ENCODE data around the gene CYP4F8.

The CYP4F8 gene

GRCh38 chr19:15639596-15639995 is 24.6 kb downstream of the CYP4F8 start:
- TF ChIP-seq, protein P1, sequence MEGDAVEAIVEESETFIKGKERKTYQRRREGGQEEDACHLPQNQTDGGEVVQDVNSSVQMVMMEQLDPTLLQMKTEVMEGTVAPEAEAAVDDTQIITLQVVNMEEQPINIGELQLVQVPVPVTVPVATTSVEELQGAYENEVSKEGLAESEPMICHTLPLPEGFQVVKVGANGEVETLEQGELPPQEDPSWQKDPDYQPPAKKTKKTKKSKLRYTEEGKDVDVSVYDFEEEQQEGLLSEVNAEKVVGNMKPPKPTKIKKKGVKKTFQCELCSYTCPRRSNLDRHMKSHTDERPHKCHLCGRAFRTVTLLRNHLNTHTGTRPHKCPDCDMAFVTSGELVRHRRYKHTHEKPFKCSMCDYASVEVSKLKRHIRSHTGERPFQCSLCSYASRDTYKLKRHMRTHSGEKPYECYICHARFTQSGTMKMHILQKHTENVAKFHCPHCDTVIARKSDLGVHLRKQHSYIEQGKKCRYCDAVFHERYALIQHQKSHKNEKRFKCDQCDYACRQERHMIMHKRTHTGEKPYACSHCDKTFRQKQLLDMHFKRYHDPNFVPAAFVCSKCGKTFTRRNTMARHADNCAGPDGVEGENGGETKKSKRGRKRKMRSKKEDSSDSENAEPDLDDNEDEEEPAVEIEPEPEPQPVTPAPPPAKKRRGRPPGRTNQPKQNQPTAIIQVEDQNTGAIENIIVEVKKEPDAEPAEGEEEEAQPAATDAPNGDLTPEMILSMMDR (conservative IDR thresholded peaks at IDR 0.05; ENCODE audit: control insufficient read depth, insufficient read depth, low read depth, low read length): no peak
- no peak overlapping the region for H3K4me3 ChIP-seq (ENCODE audit: control insufficient read depth, low read depth, low read length)
- no peak for DNase-seq (ENCODE audit: low read depth)

DNA sequence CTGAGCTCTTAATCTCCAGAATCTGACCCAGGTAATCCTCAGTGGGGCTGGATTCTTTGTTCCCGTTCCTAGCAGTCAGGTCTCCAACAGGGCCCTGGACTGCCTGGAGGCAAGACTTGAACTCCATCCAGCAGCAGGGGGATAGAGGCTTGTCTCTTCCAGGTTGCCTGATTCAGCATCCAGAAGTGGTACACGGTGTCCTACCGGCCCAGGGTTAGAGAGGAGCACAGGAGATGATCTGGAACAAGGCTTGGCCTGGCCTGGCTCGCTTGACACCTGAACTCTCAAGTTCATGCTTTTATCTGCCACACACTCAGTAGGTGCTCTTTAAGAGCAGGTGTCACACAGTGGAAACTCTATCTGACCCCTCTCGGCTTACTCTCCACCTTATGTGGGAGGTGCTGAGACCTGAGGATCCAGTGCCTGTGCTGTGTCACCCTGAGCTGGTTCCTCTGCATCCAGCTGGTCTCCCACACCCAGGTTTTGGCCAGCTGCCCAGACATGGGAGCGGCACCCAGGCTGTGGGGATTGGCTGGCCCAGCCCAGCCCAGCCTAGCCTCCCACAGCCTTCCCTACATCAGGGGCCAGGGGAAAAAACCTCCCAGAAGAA is 25.4 kb downstream of the CYP4F8 start, which contains the start of gene CYP4F3:
Gene CYP4F3 (plus strand): TSS at position 604 of the 610 bp plus-strand sequence. CDS start 519 bp downstream, outside the sequence.
- no peak within 1 kb of the TSS for H3K4me3 ChIP-seq (ENCODE audit: control insufficient read depth, low read depth, low read length)
- TF ChIP-seq, protein P1 (conservative IDR thresholded peaks at IDR 0.05; ENCODE audit: control insufficient read depth, insufficient read depth, low read depth, low read length): no peak
- no peak for DNase-seq (ENCODE audit: low read depth)

GRCh38 chr19:15640904-15641597 is 26.0 kb downstream of the CYP4F8 start:
- H3K4me3 ChIP-seq (ENCODE audit: control insufficient read depth, low read depth, low read length): no peak overlapping the region
- TF ChIP-seq, protein P1 (conservative IDR thresholded peaks at IDR 0.05; ENCODE audit: control insufficient read depth, insufficient read depth, low read depth, low read length): no peak
- no peak for DNase-seq (ENCODE audit: low read depth)

DNA sequence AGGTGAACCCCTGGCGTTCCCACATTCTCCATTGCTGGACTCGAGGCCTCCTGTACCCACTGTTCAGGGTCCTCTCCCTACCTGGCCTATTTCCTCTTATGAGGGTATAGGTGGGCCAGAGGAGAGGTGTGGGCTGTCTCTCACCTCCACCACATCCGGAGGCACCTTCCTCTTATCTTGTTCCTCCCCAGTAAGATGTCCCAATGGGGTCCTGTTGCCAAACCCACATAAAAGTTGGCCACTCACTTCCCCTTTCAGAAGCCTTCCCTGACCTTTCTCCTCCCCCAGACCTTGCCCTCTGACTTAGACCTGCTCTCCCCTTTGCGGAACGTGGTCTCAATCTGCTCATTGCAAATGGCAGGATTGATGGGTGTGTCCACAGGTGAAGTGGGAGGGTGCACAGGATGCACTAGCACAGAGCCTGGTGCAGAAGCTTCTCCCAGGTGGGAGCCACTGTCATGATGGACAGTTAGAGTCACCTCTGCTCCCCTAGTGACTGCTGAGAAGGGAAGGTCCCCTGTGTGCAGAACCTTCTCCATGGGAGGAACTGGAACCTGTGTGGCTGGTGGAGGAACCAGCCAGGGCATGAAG is 27.0 kb downstream of the CYP4F8 start:
- TF ChIP-seq, protein P1 (conservative IDR thresholded peaks at IDR 0.05; ENCODE audit: control insufficient read depth, insufficient read depth, low read depth, low read length): no peak
- DNase-seq (ENCODE audit: low read depth): no peak
- no peak overlapping the region for H3K4me3 ChIP-seq (ENCODE audit: control insufficient read depth, low read depth, low read length)

DNA sequence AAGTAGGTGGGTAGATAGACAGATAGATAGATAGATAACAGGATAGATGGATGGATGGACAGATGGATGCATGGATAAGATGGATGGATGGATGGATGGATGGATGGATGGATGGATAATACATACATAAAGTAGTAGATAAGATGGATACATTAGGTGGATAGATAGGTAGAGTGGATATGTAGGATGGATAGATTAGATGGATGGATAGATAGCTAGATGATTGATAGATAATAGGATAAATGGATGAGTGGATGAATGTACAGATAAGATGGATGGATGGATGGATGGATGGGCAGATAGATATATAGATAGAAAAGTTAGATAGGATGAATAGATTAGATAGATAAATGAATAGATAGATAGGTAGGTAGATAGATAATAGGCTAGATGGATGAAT is 27.8 kb downstream of the CYP4F8 start:
- TF ChIP-seq, protein P1 (conservative IDR thresholded peaks at IDR 0.05; ENCODE audit: control insufficient read depth, insufficient read depth, low read depth, low read length): no peak
- H3K4me3 ChIP-seq (ENCODE audit: control insufficient read depth, low read depth, low read length): no peak overlapping the region
- DNase-seq (ENCODE audit: low read depth): no peak

GRCh38 chr19:15643387-15643786 is 28.4 kb downstream of the CYP4F8 start:
- no peak for DNase-seq (ENCODE audit: low read depth)
- TF ChIP-seq, protein P1 (conservative IDR thresholded peaks at IDR 0.05; ENCODE audit: control insufficient read depth, insufficient read depth, low read depth, low read length): no peak
- no peak overlapping the region for H3K4me3 ChIP-seq (ENCODE audit: control insufficient read depth, low read depth, low read length)

Data from fibroblast of mammary gland (primary cell).